Occipital lobe (tissue), 2 donors: ENCODE results near the gene UBXN7. TPM values are rescaled to one million over a fixed set of nuclear protein-coding genes. Genes with fewer than 3 reads are reported as not detected.
A peak's percentile ranks its signal among the peaks of the same experiment; 100 is the strongest.
"Not testable (repeated sequence)": the region's sequence is repeated elsewhere in the genome, so short reads cannot be mapped to it uniquely, and the experiment has no call there.

Experiments
- DNase-seq: peaks from one replicate; lab custom pipeline; 2025; lab: John Stamatoyannopoulos, UW
- total RNA-seq: library from RNA; depleted of rRNA; stranded (reverse); fragments of >200 nt; gene quantifications from one replicate; pipeline ENCODE4 v1.2.3, GENCODE V29; 2014

Gene UBXN7
- total RNA-seq, 1 donor from 2014 or later = 65.0 TPM

- no peak for DNase-seq
Observed at GRCh38 chr3:196355668-196356067, 76.6 kb downstream of the UBXN7 start.

GRCh38 chr3:196354132-196354531 lies 78.1 kb downstream of the UBXN7 start:
- no peak for DNase-seq

GRCh38 chr3:196351541-196351940 lies 80.7 kb downstream of the UBXN7 start:
- DNase-seq = no peak

- DNase-seq = no peak
Observed at GRCh38 chr3:196350067-196350466, 82.2 kb downstream of the UBXN7 start.

- DNase-seq = no peak
Observed at GRCh38 chr3:196348698-196349097, 83.5 kb downstream of the UBXN7 start.

- DNase-seq = no peak
Observed at GRCh38 chr3:196344663-196345062, 87.6 kb downstream of the UBXN7 start.

GRCh38 chr3:196343917-196344316 lies 88.3 kb downstream of the UBXN7 start:
- DNase-seq = not testable (repeated sequence)

GRCh38 chr3:196341137-196341536 lies 91.1 kb downstream of the UBXN7 start:
- no peak for DNase-seq

GRCh38 chr3:196340466-196340865 lies 91.8 kb downstream of the UBXN7 start:
- DNase-seq = no peak

GRCh38 chr3:196339493-196340254 lies 92.6 kb downstream of the UBXN7 start:
- DNase-seq = no peak

- DNase-seq = no peak
Observed at GRCh38 chr3:196339044-196339443, 93.2 kb downstream of the UBXN7 start.

- no peak for DNase-seq
Observed at GRCh38 chr3:196336319-196337145, 95.7 kb downstream of the UBXN7 start.

- DNase-seq = no peak
Observed at GRCh38 chr3:196335503-196335948, 96.7 kb downstream of the UBXN7 start.

GRCh38 chr3:196334982-196335381 lies 97.2 kb downstream of the UBXN7 start:
- DNase-seq = no peak

GRCh38 chr3:196332168-196332567 lies 100.1 kb downstream of the UBXN7 start:
- DNase-seq = no peak

GRCh38 chr3:196327405-196327804 lies 104.8 kb downstream of the UBXN7 start:
- no peak for DNase-seq

- no peak for DNase-seq
Observed at GRCh38 chr3:196326936-196327335, 105.3 kb downstream of the UBXN7 start.

GRCh38 chr3:196323691-196324090 lies 108.5 kb downstream of the UBXN7 start:
- no peak for DNase-seq

- no peak for DNase-seq
Observed at GRCh38 chr3:196323016-196323415, 109.2 kb downstream of the UBXN7 start.

GRCh38 chr3:196321162-196321561 lies 111.1 kb downstream of the UBXN7 start:
- no peak for DNase-seq

GRCh38 chr3:196320137-196320536 lies 112.1 kb downstream of the UBXN7 start:
- DNase-seq = no peak

GRCh38 chr3:196317687-196318467 lies 114.3 kb downstream of the UBXN7 start, which contains the start of gene DYNLT2B:
Gene DYNLT2B, minus strand, starts transcription at chr3:196318240. Its CDS starts 88 bp downstream, at chr3:196318152.
- peak; percentile 86 for DNase-seq
